ENCODE results near the gene CKS1B.

CKS1B gene

GRCh38 chr1:154945962-154946850, 28.3 kb upstream of the CKS1B start:
- DNase-seq (ENCODE audit: low spot score), result no peak

- no peak for DNase-seq (ENCODE audit: low spot score)
These were observed 26.4 kb upstream of the CKS1B start for GRCh38 chr1:154948079-154948478.

GRCh38 chr1:154951901-154952657, 22.4 kb upstream of the CKS1B start:
- DNase-seq (ENCODE audit: low spot score), result peak; percentile 71

- no peak for DNase-seq (ENCODE audit: low spot score)
These were observed 21.8 kb upstream of the CKS1B start for GRCh38 chr1:154952664-154953063.

- DNase-seq (ENCODE audit: low spot score), result no peak
These were observed 20.9 kb upstream of the CKS1B start for GRCh38 chr1:154953611-154954038.

- DNase-seq (ENCODE audit: low spot score), result no peak
These were observed 19.9 kb upstream of the CKS1B start for GRCh38 chr1:154954541-154954940.

- peak; percentile 85 for DNase-seq (ENCODE audit: low spot score)
These were observed 19.3 kb upstream of the CKS1B start for GRCh38 chr1:154955039-154955717.

GRCh38 chr1:154955718-154956543, 18.6 kb upstream of the CKS1B start, which contains the start of gene PBXIP1:
Gene PBXIP1 (minus strand): TSS chr1:154956099. CDS start chr1:154953721, 2,378 bp downstream.
- DNase-seq (ENCODE audit: low spot score), result peak; percentile 96

- DNase-seq (ENCODE audit: low spot score), result no peak
These were observed 17.9 kb upstream of the CKS1B start for GRCh38 chr1:154956544-154956941.

- DNase-seq (ENCODE audit: low spot score), result no peak
These were observed 17.3 kb upstream of the CKS1B start for GRCh38 chr1:154957091-154957657.

GRCh38 chr1:154958036-154958435, 16.4 kb upstream of the CKS1B start:
- no peak for DNase-seq (ENCODE audit: low spot score)

- DNase-seq (ENCODE audit: low spot score), result no peak
These were observed 15.6 kb upstream of the CKS1B start for GRCh38 chr1:154958681-154959425.

- DNase-seq (ENCODE audit: low spot score), result no peak
These were observed 15.1 kb upstream of the CKS1B start for GRCh38 chr1:154959426-154959780.

- DNase-seq (ENCODE audit: low spot score), result no peak
These were observed 13.9 kb upstream of the CKS1B start for GRCh38 chr1:154960446-154961136.

GRCh38 chr1:154961207-154962155, 13.0 kb upstream of the CKS1B start, which contains the start of gene PYGO2:
Gene PYGO2 (minus strand): TSS chr1:154961782. CDS start chr1:154961576, 206 bp downstream.
- peak; percentile 81 for DNase-seq (ENCODE audit: low spot score)

- peak; percentile 53 for DNase-seq (ENCODE audit: low spot score)
These were observed 12.2 kb upstream of the CKS1B start for GRCh38 chr1:154962156-154962749.

GRCh38 chr1:154962795-154963330, 11.6 kb upstream of the CKS1B start:
- DNase-seq (ENCODE audit: low spot score), result no peak

- DNase-seq (ENCODE audit: low spot score), result no peak
These were observed 10.8 kb upstream of the CKS1B start for GRCh38 chr1:154963643-154964042.
